ENCODE data around the gene ADAP1.

DNA sequence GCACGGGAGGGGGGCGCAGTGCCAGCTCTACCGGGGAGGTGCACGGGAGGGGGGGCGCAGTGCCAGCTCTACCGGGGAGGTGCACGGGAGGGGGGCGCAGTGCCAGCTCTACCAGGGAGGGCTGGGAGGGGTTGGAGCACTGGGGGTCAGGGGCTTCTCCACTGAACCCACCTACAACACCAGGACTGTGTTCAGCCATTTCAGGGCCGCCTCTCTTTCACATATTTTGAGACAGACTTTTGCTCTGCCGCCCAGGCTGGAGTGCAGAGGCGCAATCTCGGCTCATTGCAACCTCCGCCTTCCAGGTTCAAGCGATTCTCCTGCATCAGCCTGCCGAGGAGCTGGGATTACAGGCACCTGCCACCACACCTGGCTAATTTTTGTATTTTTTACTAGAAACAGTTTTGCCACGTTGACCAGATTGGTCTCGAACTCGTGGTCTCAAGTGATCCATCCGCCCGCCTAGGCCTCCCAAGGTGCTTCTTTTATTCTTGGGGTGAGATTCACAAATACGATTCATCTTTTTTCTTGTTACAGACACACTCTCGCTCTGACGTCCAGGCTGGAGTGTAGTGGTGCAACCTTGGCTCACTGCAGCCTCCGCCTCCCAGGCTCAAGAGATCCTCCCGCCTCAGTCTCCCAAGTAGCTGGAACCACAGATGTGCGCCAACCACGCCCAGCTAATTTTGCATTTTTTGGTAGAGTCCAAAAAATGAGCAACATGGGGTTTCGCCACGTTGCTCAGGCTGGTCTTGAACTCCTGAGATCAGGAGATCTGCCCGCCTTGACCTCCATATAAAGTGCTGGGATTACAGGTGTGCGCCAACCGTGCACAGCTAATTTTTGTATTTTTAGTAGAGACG is 37.0 kb downstream of the ADAP1 start:
- TF ChIP-seq CTCF (conservative IDR thresholded peaks at IDR 0.05; ENCODE audit: low read length) (no peak), EZH2phosphoT487 (IDR thresholded peaks at IDR 0.05; ENCODE audit: borderline replicate concordance) (no peak)

Data from Loucy (cell line).